T47D (cell line): Measurements from ENCODE around the gene NR1I2.

Experiments
- DNase-seq, 2 experiments: peaks; one replicate each; pipeline versions ENCODE4 v3.0.0 to v3.0.0-alpha.2; 2011 to 2012; ENCODE audit warnings: low read depth in 1 of 2, low spot score in 1 of 2
- JUND ChIP-seq: IDR thresholded peaks from 2 replicates; pipeline ENCODE4 v1.6.1; 2012; ENCODE audit warnings: low read depth
- in situ Hi-C: cut with HindIII; loops from 2 replicates; pipeline ENCODE4 v1.10.0; 2016; ENCODE audit warnings: low sequenced_read_pairs, low pct_unique_long_range_greater_than_20kb

NR1I2 gene

GRCh38 chr3:119790369-119790768, 8.5 kb downstream of the NR1I2 start:
- in situ Hi-C loops: no loop called here
- DNase-seq: no peak
- no peak for TF ChIP-seq JUND

DNA sequence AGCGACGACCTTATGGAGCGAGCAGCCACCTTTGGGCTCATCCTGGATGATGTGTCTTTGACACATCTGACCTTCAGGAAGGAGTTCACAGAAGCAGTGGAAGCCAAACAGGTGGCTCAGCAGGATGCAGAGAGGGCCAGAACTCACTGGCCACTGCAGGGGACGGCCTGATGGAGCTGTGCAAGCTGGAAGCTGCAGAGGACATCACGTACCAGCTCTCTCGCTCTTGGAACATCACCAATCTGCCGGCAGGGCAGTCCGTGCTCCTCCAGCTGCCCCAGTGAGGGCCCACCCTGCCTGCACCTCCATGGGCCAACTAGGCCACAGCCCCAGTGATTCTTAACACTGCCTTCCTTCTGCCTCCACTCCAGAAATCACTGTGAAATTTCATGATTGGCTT, 10.4 kb downstream of the NR1I2 start:
- TF ChIP-seq JUND: no peak
- in situ Hi-C loops: no loop called here
- no peak for DNase-seq

GRCh38 chr3:119794401-119794800, 12.5 kb downstream of the NR1I2 start:
- no peak for TF ChIP-seq JUND
- in situ Hi-C loops: no loop called here
- no peak for DNase-seq

DNA sequence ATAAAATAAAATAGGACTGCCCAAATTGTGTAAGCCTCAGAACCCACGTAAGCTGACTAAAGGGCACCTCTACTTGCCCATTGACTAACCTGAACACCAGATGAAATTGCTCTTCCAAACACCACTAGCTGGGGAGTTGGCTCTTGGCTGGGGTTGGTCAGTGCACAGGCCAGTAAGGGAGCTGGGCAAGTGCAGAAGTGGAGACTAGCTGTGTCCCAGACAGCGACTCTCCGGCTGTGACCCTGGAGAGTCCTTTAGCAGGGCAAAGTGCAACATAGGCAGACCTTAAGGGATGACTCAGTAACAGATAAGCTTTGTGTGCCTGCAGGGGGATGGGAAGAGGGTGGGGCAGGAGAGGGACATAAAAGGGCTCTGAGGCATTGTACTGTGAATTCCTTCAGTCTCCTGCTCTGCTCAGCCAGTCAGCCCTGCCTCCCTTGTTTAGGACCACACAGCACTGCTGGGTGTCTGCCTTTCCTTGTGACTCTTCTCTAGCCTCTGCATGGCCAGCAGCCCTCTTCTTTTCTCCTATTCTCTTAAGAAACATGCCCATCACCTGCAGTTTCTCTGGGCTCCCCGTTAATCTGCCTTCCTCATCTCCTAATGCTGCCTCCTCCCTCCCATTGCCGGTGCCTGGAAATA, 13.2 kb downstream of the NR1I2 start:
- in situ Hi-C loops: no loop called here
- no peak for DNase-seq

DNA sequence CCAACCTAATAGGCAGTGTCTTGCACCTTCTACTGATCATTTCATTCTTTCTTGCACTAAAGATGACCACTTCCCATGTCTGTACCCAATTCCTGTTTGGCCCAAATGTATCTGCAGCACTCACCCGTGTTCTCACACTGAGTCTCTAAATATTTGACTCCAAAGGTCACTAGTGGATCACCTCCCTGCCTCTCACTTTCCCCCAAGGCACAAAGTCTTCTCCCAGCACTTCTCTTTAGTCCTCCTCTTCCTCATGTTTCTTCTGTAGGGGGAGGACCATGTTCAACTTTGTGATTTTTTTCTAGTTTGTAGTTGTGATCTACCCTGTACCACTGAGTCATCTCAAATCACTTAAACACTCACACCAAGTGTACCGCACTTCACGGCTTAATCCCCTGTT, 13.9 kb downstream of the NR1I2 start:
- DNase-seq: no peak
- in situ Hi-C loops: no loop called here
- TF ChIP-seq JUND: no peak

More for the DNA sequence above, 13.2 kb downstream of the NR1I2 start:
- TF ChIP-seq JUND: no peak

DNA sequence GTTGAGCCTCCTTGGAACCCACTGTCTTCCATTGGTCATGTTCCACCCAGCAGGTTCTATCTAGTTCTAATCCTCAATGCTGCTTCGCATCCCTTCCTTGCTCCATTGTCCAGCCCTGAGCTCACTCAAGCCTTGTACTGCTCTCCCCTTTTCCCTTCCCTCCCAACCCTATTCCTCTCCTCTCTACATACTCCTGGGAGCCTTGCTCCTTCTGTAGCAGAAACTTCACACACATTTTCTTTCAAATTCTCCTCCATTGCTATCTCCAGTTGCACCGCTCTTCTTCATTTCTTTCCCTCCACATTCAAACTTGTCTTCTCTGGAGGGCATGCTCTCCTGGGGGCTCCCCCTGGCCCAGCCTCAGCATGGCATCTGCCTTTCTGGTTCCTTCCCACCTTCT, 14.5 kb downstream of the NR1I2 start:
- no peak for TF ChIP-seq JUND
- no peak for DNase-seq
- in situ Hi-C loops: no loop called here

GRCh38 chr3:119796785-119797184, 14.9 kb downstream of the NR1I2 start:
- DNase-seq: no peak
- no peak for TF ChIP-seq JUND
- in situ Hi-C loops: no loop called here

GRCh38 chr3:119800844-119801243, 18.9 kb downstream of the NR1I2 start:
- DNase-seq: no peak
- in situ Hi-C loops: no loop called here
- TF ChIP-seq JUND: no peak

GRCh38 chr3:119808244-119808643, 26.3 kb downstream of the NR1I2 start:
- TF ChIP-seq JUND: no peak
- in situ Hi-C loops: no loop called here
- DNase-seq: no peak

- TF ChIP-seq JUND: no peak
- no peak for DNase-seq
These were observed 26.9 kb downstream of the NR1I2 start for GRCh38 chr3:119808843-119809242.

DNA sequence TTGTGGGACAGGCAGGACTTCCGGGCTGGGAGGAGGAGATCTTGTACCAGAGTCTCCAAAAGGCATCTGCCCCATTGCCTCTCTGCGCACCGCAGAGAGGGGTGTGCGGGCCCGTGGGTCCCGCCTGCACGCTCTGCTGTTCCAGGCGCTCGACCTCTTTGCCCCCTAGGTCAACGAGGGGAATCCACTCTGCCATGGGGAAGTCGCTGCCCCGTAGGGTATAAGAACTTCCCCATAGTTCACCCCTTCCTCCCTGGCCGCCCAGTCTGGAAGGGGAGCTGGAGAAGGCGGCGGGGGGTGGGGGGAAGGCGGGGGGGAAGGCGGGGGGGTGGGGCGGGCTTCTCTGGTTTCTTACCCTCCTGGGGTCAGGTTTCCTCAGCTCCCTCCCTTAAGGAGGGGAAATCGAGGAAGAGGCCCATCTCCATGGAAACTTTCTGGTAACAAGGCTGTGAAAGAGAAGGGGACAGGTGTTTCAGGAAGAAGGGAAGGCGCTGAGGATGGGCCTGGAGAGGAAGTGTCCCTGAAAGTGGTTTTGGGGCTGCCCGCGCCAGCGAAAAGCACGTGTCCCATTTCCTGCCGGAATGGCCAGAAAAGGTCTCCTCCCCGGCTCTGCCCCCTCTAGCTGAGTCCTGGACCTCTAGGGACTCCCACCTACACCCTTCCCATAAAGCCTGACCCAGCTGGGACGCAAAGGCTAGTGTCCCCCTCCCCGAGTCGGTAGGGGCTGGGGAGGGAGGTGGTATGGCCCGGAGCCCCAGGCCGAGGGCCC, 27.5 kb downstream of the NR1I2 start:
- in situ Hi-C loops: no loop called here
- no peak for TF ChIP-seq JUND
- no peak for DNase-seq

More at GRCh38 chr3:119808843-119809242, 26.9 kb downstream of the NR1I2 start:
- in situ Hi-C loops: no loop called here

DNA sequence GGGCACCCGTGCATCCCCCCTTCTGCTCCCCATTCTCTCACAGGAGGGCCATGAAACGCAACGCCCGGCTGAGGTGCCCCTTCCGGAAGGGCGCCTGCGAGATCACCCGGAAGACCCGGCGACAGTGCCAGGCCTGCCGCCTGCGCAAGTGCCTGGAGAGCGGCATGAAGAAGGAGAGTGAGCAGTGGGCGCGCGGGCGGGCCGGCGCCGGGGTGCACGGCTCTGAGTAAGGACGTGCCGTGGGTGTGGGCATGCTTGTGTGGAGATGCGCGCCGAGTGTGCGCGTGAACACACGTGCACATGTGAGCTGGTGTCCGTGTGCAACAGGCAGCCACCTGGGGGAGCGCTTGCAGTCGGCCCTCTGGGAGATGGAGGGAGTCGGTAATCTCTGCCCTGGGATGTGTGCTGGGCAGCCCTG, 28.1 kb downstream of the NR1I2 start:
- TF ChIP-seq JUND: no peak
- no peak for DNase-seq
- in situ Hi-C loops: no loop called here

DNA sequence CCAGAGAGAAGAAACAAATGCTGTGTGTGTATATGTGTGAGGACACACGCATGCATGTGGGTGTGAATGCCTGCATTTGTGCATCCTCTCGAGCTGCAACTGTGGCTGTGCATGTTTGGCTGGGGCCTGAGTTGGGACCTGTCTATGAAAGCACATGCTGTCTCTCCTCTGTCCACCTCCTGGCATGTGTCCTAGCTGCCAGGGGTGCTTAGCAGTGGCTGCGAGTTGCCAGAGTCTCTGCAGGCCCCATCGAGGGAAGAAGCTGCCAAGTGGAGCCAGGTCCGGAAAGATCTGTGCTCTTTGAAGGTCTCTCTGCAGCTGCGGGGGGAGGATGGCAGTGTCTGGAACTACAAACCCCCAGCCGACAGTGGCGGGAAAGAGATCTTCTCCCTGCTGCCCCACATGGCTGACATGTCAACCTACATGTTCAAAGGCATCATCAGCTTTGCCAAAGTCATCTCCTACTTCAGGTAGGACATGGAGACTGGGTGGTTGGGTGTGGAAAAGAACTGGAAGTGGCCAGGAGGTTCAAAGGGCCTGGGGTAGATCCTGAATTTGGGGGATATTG, 30.7 kb downstream of the NR1I2 start:
- in situ Hi-C loops: no loop called here
- no peak for DNase-seq
- no peak for TF ChIP-seq JUND
